Middle frontal gyrus (tissue), 1 donor: ENCODE results near the gene FRMD8.

ENCODE experiments used
- DNase-seq: peaks from one replicate; pipeline ENCODE4 v3.0.0-alpha.2; 2015; ENCODE audit warnings: low spot score; ENCODE audit errors: extremely low spot score

FRMD8 gene

DNA sequence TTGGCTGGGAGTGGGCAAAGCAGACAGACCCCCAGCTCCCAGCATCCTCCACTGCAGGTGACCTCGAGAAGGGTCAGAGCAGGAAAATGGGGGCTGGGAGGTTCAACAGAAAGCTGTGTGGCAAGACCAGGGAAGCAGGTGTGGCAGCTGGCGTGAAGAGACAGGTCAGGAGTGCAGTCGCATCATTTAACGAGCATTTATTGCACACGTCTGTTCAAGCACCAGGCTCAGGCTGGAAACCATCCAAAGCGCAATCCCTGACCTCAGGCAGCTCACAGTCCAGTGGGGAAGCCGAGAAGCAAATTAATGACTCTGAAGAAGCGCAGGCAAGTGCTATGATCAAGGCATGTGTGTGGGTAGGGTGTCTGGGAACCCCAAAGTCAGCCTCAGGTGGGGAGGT is 11.4 kb upstream of the FRMD8 start:
- DNase-seq = no peak

- DNase-seq = no peak
Observed at GRCh38 chr11:65376138-65376713, 10.2 kb upstream of the FRMD8 start.

DNA sequence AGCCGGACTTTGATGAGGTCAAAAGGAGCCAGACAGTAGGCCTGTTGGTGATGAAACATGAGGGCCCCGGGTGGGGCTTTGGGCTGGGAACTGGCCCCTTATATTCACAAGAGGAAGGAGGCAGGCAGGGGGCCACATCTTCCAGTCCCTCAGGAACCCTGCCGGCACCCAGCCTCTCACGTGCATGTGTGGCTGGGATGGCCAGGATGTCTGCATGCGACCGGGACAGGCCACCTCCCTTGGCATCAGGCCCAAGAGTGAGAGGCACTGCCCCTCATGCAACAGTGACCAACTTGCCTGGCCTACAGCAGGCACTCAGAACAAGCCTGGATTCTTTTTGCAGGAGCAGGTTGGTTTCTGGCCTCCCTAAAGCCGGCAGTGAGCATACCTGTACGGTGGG is 9.4 kb upstream of the FRMD8 start:
- no peak for DNase-seq

DNA sequence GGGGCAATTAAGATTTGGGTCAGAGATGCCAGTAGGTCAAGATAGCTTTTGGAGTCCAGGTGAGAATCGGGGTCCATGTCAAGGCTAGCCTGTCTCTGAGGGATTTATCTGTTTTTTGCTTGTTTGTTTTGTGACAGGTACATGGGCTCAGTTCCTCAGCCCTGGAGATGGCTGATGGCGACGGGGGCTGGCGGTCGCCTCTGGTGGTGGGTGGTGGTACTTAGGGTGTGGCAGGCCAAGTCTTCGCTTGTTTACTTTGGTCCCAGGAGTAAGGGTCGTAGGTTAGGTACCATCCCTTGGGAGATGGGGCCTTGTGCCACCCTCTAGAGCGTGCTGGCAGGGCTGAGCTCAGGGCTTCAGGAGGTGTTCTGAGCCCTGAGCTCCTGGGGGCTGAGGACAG is 8.7 kb upstream of the FRMD8 start:
- no peak for DNase-seq

DNA sequence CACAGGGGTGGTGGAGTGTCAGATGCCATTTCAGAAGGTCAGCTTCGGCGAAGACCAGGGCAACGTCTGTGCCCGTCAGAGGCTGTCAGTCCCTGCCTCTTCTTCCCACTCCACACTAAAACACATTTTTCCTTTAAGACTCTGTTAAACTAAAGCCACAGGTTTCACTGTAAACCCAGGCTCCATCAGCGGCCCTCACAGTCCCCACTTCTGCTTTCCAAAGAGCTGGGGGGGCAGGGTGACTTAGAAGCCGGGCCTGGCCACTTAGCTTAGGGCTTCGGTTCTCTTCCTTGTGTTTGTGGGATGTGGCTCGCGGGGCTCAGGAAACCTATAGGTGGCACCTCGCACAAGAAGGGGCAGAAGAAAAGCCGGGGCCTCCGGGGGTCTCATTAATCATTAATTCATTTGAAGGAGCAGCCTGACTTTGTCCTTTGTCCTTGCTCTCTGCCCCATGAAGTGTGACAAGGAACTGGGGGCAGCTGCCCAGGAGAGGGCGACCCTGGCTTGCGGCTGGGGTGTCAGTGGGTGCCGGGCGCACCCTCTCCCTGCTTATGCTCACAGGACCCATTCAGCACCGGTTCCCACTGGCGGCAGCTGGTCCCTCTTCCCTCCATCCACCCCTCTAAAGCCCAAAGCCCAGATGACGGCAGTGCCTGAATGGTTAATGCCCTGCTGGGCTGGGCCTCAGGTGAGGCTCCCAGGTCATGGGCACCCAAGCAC is 8.1 kb upstream of the FRMD8 start:
- DNase-seq = no peak

- DNase-seq = no peak
Observed at GRCh38 chr11:65378928-65379638, 7.4 kb upstream of the FRMD8 start.

DNA sequence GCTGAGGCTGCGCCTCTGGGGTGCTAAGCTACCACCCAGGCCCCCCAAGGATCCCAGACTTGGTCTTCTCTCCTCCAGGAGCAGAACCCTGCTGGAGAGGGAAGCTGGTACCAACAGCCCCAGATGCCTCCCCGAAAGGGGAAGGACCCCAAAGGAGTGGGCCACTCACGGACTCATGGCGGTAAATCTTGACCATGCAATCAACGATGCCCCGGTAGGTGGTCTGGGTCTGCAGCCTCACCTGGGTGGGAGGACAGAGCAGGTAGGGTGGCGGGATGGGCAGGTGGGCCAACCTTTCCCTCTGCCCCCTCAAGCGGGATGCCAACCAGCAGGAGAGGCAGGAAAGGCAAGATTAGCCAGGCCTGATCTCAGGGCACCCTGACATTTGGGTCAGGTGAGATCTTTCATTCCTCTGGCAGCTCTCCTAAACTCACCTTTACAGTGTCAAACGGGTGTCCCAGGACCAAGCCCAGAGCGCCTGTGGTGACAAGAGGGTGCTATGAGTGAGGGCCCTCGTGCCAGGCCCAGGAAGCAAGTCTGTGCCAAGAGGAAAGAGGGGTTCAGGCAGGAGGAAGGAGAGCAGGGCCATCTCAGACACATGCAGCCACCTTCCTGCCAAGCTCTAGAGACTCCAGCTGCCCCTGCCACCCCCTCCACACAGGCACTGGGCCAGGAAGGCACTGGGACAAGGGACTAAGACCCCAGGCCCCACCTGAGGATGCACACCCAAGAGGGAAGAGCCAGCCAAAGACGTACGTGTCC is 6.6 kb upstream of the FRMD8 start:
- no peak for DNase-seq

DNA sequence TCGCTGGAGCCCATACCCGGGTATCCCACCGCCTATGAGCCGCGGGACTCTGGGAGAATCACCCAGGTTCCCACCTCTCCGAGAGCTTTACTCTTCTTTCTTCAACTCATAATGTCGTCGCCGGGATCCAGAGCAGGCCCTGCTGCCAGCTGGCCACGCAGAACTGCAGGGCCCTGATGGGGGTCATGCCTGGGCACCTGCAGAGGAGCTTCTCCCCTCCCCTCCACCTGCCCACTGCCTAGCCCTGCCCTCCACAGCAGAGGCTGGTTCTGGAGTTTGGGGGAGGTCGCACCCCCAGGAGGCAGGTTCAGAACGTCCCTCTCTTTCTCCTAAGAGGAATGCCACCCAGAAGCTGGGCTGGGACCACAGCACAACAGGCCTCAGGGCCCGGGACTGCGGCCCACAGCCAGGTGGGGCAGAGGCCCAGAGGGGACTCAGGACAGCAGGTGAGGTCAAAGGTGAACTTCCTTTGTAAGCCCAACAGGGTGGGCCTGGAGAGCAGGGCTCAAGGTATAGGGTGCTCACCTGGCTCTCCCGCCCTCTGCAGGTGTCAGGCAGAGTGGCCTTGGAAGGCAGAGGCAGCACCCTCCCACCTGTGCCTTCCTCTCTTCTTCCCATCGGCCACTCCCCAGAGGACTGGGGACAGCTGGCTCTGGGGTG is 5.8 kb upstream of the FRMD8 start:
- no peak for DNase-seq

DNA sequence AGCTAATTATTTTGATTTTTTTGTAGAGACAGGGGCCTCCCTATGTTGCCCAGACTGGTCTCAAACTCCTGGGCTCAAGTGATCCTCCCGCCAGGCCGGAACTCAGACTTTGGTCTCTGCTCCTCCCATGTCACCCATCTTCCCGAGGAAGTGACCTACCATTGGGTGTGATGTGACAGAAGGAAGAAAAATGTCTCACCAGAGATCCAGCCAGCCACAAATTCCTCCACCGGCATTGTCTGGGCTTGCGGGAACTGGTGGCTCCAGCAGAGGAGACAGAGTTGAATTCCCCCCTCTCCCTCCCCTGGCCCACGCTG is 4.8 kb upstream of the FRMD8 start:
- DNase-seq = no peak

DNA sequence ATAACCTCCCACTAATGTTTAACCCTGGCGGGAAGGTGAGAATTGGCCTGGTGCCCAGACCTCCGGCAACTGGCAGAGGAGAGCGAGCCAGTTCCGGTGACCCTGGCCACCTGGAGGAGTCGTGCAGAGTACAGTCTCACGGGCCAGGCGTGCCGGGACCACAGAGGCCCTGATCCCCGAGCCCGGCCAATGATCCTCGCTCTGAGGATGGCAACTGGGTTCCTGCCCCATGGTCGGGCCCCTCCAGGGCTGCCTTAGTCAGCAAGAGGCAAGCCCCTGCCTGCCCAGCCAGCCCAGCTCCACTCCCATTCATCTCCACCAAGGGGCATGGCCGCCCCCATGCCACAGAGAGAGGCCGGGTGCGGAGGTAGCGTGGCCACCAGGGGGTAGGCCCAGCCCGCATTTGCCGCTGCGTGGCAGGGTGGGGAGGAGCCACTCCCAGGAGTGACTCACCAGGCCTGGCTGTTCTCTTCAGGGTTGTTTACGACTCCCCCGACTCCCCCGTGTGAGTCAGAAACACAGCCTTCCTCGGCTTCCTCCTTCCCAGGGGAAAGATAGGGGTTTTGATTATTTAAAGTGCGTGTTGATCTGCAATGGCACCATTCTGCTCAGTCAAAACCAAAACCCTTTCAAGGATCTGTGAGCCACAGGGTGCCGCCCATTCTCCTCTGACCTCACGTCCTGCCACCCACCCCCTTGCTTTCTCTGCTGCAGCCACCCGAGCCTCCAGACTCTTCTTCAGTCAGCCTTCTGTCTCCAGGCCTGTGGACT is 4.2 kb upstream of the FRMD8 start, which contains the start of gene SLC25A45:
TSS of gene SLC25A45 (minus strand) at position 614 of the 771 bp plus-strand sequence. CDS start 695 bp downstream, outside the sequence.
- peak; percentile 72 for DNase-seq

GRCh38 chr11:65382804-65383368 is 3.6 kb upstream of the FRMD8 start:
- DNase-seq = no peak

DNA sequence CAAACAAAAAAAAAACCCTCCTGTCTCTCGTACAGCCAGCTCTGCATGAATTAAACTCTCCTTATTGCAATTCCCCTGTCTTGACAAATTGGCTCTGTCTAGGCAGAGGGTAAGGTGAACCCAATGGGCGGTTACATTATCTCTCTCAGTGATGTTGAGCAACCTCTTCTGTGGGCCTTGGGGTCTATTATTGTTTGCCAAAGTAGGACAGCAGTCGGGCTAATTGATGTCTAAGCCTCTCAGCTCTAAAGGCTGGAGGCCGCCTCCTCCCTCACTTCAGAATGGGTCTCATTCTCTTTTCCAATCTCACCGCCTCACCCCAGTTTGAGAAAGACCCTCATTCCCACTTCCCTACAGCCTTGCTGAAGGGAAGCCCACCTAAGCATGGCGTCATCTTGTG is 2.7 kb upstream of the FRMD8 start:
- no peak for DNase-seq

- no peak for DNase-seq
Observed at GRCh38 chr11:65384301-65384889, 2.0 kb upstream of the FRMD8 start.

DNA sequence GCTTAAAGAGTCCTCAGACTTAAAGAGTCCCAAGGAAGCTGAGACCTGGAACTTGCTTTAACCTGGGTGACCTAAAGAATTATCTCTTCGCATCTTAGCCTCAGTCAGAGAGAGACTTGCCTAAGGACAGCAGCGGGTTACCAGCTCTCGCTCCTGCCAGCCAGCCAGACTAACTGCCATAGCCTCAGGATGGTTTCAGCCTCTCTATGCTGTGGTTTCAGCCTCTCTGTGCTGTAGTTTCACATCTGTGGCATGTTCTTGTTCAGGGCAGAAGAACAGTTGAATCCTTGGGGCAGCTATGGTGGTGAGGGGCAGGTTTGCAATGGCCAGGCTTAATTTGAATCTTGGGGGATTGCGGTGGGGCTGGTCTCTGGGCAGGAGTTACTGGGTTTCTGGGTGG is 2.3 kb downstream of the FRMD8 start:
- no peak for DNase-seq

GRCh38 chr11:65389294-65389980 is 3.0 kb downstream of the FRMD8 start:
- no peak for DNase-seq

- no peak for DNase-seq
Observed at GRCh38 chr11:65390099-65390941, 3.9 kb downstream of the FRMD8 start.

- no peak for DNase-seq
Observed at GRCh38 chr11:65390996-65391395, 4.6 kb downstream of the FRMD8 start.

DNA sequence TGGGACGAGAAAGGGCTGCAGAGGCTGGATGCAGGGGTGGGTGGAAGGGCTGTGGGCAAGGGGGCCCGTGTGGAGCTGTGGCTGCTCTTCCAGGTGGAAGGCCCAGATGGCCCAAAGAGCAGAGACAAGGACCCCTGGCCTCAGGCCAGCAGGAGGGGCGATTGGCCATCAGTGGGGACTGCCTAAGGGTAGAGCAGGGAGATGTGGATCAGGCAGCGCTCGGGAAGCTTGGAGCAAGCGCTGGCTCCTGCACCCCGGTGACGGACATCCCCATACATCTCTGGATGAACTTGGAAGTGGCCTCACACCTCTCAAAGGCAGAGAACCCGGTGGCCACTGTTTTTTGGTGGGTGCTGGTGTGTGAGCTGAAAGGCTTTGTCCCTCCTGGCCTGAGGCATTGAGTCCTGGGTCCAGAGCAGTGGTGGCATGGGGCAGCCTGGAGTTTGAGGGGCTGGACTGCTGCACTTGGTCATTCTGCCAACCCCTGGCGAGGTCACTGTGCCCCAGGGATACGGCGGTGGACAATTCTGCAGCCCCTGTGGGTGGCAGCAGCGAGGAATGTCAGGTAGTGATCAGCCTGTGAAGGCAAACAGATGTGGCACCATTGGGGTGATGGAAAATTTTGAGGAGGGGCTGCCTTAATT is 5.9 kb downstream of the FRMD8 start:
- DNase-seq = no peak
